HEK293 (cell line): ENCODE measurements around the gene PRSS58.

Experiments used
- CTCF ChIA-PET: fragments of 350-600 bp; formaldehyde crosslinking; extraction: SDS; loops from one replicate; lab custom pipeline; 2021; ENCODE audit warnings: antibody characterized with exemption; lab: Yijun Ruan, JAX
- POLR2A ChIA-PET: fragments of 300-600 bp; formaldehyde crosslinking; extraction: SDS; loops from one replicate; lab custom pipeline; 2020; ENCODE audit warnings: antibody characterized with exemption, inconsistent platforms; lab: Yijun Ruan, JAX
- H3K27ac ChIP-seq: fragments of 200-500 bp; sonication (Bioruptor generic); 2 replicates; pipeline ENCODE4 v1.5.1; 2014; ENCODE audit warnings: low read depth, low read length, control low read depth, inconsistent platforms; ENCODE audit errors: extremely low read depth
- H3K36me3 ChIP-seq, 2 experiments: fragments of 200-500 bp in 1 of 2; sonication (Bioruptor generic) in 1 of 2; 1 replicate in 1 of 2; 2 replicates in 1 of 2; pipeline ENCODE4 v1.5.1; 2014 to 2017; ENCODE audit warnings: inconsistent platforms in 2 of 2, low read length in 2 of 2; ENCODE audit not compliant: control insufficient read depth in 2 of 2, insufficient read depth in 1 of 2
- H3K4me1 ChIP-seq: fragments of 200-500 bp; sonication (Bioruptor generic); 2 replicates; pipeline ENCODE4 v1.5.1; 2014; ENCODE audit warnings: mild to moderate bottlenecking, low read length, inconsistent platforms; ENCODE audit not compliant: control insufficient read depth, insufficient read depth
- H3K4me3 ChIP-seq: 2 replicates; pipeline ENCODE4 v1.5.1; 2011; ENCODE audit warnings: low read depth, mild to moderate bottlenecking, control low read depth, low read length, moderate library complexity
- H3K9me3 ChIP-seq: fragments of 200-500 bp; sonication (Bioruptor generic); 2 replicates; pipeline ENCODE4 v1.5.1; 2014; ENCODE audit warnings: low read depth, low read length, inconsistent platforms; ENCODE audit not compliant: control insufficient read depth, insufficient read depth
- KLF1 ChIP-seq: fragments of 450-650 bp; formaldehyde crosslinking; IDR thresholded peaks from 2 replicates; pipeline ENCODE4 v1.5.1; 2016; ENCODE audit warnings: missing biosample characterization, missing genetic modification characterization
- PATZ1 ChIP-seq: fragments of 450-650 bp; formaldehyde crosslinking; IDR thresholded peaks from 2 replicates; pipeline ENCODE4 v1.5.1; 2016; ENCODE audit warnings: missing biosample characterization, missing genetic modification characterization
- TRIM28 ChIP-seq: IDR thresholded peaks from 2 replicates; pipeline ENCODE4 v1.6.1; 2011; ENCODE audit warnings: low read length, control low read depth, borderline replicate concordance
- TSHZ1 ChIP-seq: fragments of 450-650 bp; formaldehyde crosslinking; IDR thresholded peaks from 2 replicates; pipeline ENCODE4 v1.5.1; 2016; ENCODE audit warnings: missing biosample characterization, missing genetic modification characterization, borderline replicate concordance
- ZFP37 ChIP-seq: fragments of 450-650 bp; formaldehyde crosslinking; IDR thresholded peaks from 2 replicates; pipeline ENCODE4 v1.5.1; 2016; ENCODE audit warnings: missing biosample characterization, missing genetic modification characterization
- ZNF223 ChIP-seq: fragments of 450-650 bp; formaldehyde crosslinking; IDR thresholded peaks from 2 replicates; pipeline ENCODE4 v1.5.1; 2016; ENCODE audit warnings: missing biosample characterization, missing genetic modification characterization
- ZNF248 ChIP-seq: fragments of 450-650 bp; formaldehyde crosslinking; IDR thresholded peaks from 2 replicates; pipeline ENCODE4 v1.5.1; 2017; ENCODE audit warnings: missing biosample characterization, missing genetic modification characterization
- ZNF311 ChIP-seq: fragments of 450-650 bp; formaldehyde crosslinking; IDR thresholded peaks from 2 replicates; pipeline ENCODE4 v1.5.1; 2017; ENCODE audit warnings: missing biosample characterization, missing genetic modification characterization, borderline replicate concordance
- ZNF433 ChIP-seq: fragments of 450-650 bp; formaldehyde crosslinking; IDR thresholded peaks from 2 replicates; pipeline ENCODE4 v1.5.1; 2016; ENCODE audit warnings: missing biosample characterization, missing genetic modification characterization, low read depth
- ZNF501 ChIP-seq: fragments of 450-650 bp; formaldehyde crosslinking; IDR thresholded peaks from 2 replicates; pipeline ENCODE4 v1.5.1; 2016; ENCODE audit warnings: missing biosample characterization, missing genetic modification characterization
- ZNF510 ChIP-seq: fragments of 450-650 bp; formaldehyde crosslinking; IDR thresholded peaks from 2 replicates; pipeline ENCODE4 v1.5.1; 2018; ENCODE audit warnings: mild to moderate bottlenecking, missing genetic modification characterization, missing biosample characterization; ENCODE audit not compliant: insufficient replicate concordance
- ZNF548 ChIP-seq: fragments of 450-650 bp; formaldehyde crosslinking; IDR thresholded peaks from 2 replicates; pipeline ENCODE4 v1.5.1; 2016; ENCODE audit warnings: missing biosample characterization, missing genetic modification characterization
- ZNF701 ChIP-seq: fragments of 450-650 bp; formaldehyde crosslinking; IDR thresholded peaks from 2 replicates; pipeline ENCODE4 v1.5.1; 2016; ENCODE audit warnings: missing biosample characterization, missing genetic modification characterization
- ZSCAN4 ChIP-seq: fragments of 450-650 bp; formaldehyde crosslinking; IDR thresholded peaks from 2 replicates; pipeline ENCODE4 v1.5.1; 2017; ENCODE audit warnings: missing biosample characterization, missing genetic modification characterization
- TF ChIP-seq, protein P1 (sequence below): fragments of 450-650 bp; formaldehyde crosslinking; IDR thresholded peaks from 2 replicates; pipeline ENCODE4 v1.5.1; 2016; ENCODE audit warnings: missing biosample characterization, missing genetic modification characterization
- TF ChIP-seq, protein P2 (sequence below): fragments of 450-650 bp; formaldehyde crosslinking; IDR thresholded peaks from 2 replicates; pipeline ENCODE4; 2016; ENCODE audit warnings: missing biosample characterization, missing genetic modification characterization
- TF ChIP-seq, protein P3 (sequence below): fragments of 450-650 bp; formaldehyde crosslinking; IDR thresholded peaks from 2 replicates; pipeline ENCODE4 v1.5.1; 2017; ENCODE audit warnings: missing biosample characterization, missing genetic modification characterization

PRSS58 gene

GRCh38 chr7:142263598-142264380 is 5.9 kb upstream of the PRSS58 start (continued):
- TF ChIP-seq, protein P1, sequence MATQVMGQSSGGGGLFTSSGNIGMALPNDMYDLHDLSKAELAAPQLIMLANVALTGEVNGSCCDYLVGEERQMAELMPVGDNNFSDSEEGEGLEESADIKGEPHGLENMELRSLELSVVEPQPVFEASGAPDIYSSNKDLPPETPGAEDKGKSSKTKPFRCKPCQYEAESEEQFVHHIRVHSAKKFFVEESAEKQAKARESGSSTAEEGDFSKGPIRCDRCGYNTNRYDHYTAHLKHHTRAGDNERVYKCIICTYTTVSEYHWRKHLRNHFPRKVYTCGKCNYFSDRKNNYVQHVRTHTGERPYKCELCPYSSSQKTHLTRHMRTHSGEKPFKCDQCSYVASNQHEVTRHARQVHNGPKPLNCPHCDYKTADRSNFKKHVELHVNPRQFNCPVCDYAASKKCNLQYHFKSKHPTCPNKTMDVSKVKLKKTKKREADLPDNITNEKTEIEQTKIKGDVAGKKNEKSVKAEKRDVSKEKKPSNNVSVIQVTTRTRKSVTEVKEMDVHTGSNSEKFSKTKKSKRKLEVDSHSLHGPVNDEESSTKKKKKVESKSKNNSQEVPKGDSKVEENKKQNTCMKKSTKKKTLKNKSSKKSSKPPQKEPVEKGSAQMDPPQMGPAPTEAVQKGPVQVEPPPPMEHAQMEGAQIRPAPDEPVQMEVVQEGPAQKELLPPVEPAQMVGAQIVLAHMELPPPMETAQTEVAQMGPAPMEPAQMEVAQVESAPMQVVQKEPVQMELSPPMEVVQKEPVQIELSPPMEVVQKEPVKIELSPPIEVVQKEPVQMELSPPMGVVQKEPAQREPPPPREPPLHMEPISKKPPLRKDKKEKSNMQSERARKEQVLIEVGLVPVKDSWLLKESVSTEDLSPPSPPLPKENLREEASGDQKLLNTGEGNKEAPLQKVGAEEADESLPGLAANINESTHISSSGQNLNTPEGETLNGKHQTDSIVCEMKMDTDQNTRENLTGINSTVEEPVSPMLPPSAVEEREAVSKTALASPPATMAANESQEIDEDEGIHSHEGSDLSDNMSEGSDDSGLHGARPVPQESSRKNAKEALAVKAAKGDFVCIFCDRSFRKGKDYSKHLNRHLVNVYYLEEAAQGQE (tag by site-specific recombination), result no peak
- TF ChIP-seq, protein P2, sequence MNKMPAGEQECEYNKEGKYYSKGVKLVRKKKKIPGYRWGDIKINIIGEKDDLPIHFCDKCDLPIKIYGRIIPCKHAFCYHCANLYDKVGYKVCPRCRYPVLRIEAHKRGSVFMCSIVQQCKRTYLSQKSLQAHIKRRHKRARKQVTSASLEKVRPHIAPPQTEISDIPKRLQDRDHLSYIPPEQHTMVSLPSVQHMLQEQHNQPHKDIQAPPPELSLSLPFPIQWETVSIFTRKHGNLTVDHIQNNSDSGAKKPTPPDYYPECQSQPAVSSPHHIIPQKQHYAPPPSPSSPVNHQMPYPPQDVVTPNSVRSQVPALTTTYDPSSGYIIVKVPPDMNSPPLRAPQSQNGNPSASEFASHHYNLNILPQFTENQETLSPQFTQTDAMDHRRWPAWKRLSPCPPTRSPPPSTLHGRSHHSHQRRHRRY (tag by site-specific recombination), result no peak
- TF ChIP-seq ZNF311 (tag by site-specific recombination), result no peak
- TF ChIP-seq ZFP37 (tag by site-specific recombination), result no peak
- no peak for TF ChIP-seq ZNF510

DNA sequence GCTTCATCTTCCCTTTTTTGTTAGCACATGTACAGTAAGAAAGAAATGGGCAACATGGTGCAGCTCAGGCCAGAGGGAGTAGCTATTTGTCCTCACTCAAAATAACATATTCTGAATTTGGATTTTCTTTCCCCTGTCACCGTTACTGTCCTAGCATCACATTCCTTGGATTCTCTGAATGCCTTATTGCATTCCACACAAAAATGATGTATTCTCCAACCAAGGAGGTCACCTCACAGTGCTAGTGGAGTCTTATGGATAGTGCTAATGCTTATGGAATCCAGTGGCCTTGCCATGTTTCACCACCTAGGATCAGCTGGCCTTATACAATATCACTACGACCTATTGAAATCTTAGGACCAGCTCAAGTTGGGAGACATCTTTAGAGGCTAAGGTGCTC is 7.2 kb downstream of the PRSS58 start:
- H3K36me3 ChIP-seq, result no peaks in the 10 kb centered on the region
- POLR2A ChIA-PET, result no interaction called here

DNA sequence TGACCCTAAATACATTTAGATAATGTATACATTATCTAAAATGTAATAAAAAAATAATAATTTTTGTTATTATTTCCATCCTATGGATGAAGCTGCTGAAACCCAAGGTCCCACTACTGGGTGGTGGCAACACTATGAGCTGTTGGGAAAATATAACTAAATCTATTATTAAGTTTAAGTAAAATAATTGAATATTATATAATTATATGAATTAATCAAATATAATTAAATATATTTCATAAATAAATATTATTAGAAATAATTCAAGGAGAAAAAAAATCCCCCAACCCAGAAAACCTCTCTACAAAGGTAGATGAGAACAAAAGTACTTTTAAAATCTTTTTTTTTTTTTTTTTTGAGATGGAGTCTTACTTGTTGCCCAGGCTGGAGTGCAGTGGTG is 7.9 kb downstream of the PRSS58 start:
- no peaks in the 10 kb centered on the region for H3K9me3 ChIP-seq
- no peak overlapping the region for H3K4me3 ChIP-seq
- H3K36me3 ChIP-seq, result no peaks in the 10 kb centered on the region
- no peak overlapping the region for H3K27ac ChIP-seq
- no peaks in the 10 kb centered on the region for H3K4me1 ChIP-seq
- POLR2A ChIA-PET, result no interaction called here
- CTCF ChIA-PET, result interaction anchor here (0.5 to 1.7 kb wide), 4 partner anchors 49 to 704 kb away, joined by 3 to 4 read pairs (median 3); no protein-coding TSS in a partner anchor
- TF ChIP-seq ZNF248 (tag by site-specific recombination), result no peak
- TF ChIP-seq ZNF548 (tag by site-specific recombination), result no peak
- TF ChIP-seq ZSCAN4 (tag by site-specific recombination), result no peak
- TF ChIP-seq KLF1 (tag by site-specific recombination), result no peak
- no peak for TF ChIP-seq ZNF701 (tag by site-specific recombination)
- TF ChIP-seq, protein P3, sequence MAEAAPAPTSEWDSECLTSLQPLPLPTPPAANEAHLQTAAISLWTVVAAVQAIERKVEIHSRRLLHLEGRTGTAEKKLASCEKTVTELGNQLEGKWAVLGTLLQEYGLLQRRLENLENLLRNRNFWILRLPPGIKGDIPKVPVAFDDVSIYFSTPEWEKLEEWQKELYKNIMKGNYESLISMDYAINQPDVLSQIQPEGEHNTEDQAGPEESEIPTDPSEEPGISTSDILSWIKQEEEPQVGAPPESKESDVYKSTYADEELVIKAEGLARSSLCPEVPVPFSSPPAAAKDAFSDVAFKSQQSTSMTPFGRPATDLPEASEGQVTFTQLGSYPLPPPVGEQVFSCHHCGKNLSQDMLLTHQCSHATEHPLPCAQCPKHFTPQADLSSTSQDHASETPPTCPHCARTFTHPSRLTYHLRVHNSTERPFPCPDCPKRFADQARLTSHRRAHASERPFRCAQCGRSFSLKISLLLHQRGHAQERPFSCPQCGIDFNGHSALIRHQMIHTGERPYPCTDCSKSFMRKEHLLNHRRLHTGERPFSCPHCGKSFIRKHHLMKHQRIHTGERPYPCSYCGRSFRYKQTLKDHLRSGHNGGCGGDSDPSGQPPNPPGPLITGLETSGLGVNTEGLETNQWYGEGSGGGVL (tag by site-specific recombination), result no peak
- no peak for TF ChIP-seq PATZ1 (tag by site-specific recombination)
- TF ChIP-seq TSHZ1 (tag by site-specific recombination), result no peak
- no peak for TF ChIP-seq ZNF433 (tag by site-specific recombination)

More for the DNA sequence above, 7.2 kb downstream of the PRSS58 start:
- TF ChIP-seq ZNF223 (tag by site-specific recombination) (no peak), ZNF501 (tag by site-specific recombination) (no peak), TRIM28 (no peak)
- no peaks in the 10 kb centered on the region for H3K9me3 ChIP-seq
- no peaks in the 10 kb centered on the region for H3K4me1 ChIP-seq
- CTCF ChIA-PET, result interaction anchor here (0.8 to 1.2 kb wide), 3 partner anchors 48 to 274 kb away, joined by 3 read pairs; no protein-coding TSS in a partner anchor
- H3K4me3 ChIP-seq, result no peak overlapping the region
- no peak overlapping the region for H3K27ac ChIP-seq
